ENCODE data around the gene ACADS. TPM values are rescaled to one million over a fixed set of nuclear protein-coding genes. Genes with fewer than 3 reads are reported as not detected.

ACADS gene
- total RNA-seq, 1 experiment from 2014 or later, result 2.1 TPM

GRCh38 chr12:120738252-120739030, 12.8 kb downstream of the ACADS start:
- Mint-ChIP-seq H3K27me3 (ENCODE audit: insufficient read depth, unreplicated experiment) (no peaks in the 10 kb centered on the region), H3K36me3 (ENCODE audit: insufficient read depth, unreplicated experiment) (peaks cover 6% of the 10 kb centered on the region), H3K9me3 (ENCODE audit: unreplicated experiment) (no peaks in the 10 kb centered on the region), H3K27ac (ENCODE audit: low read depth, unreplicated experiment) (no peak overlapping the region), H3K4me3 (ENCODE audit: unreplicated experiment) (no peak overlapping the region), H3K4me1 (ENCODE audit: insufficient read depth, unreplicated experiment) (no peaks in the 10 kb centered on the region)
- BruUV-seq (replicated peaks), result no TSS peak
- POLR2A ChIA-PET, result interaction anchor here (0.6 to 1.2 kb wide), 2 partner anchors 172 to 233 kb away, joined by 3 read pairs; no protein-coding TSS in a partner anchor
- CTCF ChIA-PET, result interaction anchor here (0.7 to 1.2 kb wide), 3 partner anchors 61 to 394 kb away, joined by 3 read pairs; no protein-coding TSS in a partner anchor
- DNase-seq (ENCODE audit: unreplicated experiment), result no peak
- TF ChIP-seq CTCF (IDR thresholded peaks at IDR 0.05; ENCODE audit: unreplicated experiment), result no peak
- intact Hi-C loops (cut with micrococcal nuclease), result no loop called here

GRCh38 chr12:120739031-120739762, 13.6 kb downstream of the ACADS start:
- CTCF ChIA-PET, result no interaction called here
- Mint-ChIP-seq H3K9me3 (ENCODE audit: unreplicated experiment) (no peaks in the 10 kb centered on the region), H3K36me3 (ENCODE audit: insufficient read depth, unreplicated experiment) (peaks cover 6% of the 10 kb centered on the region), H3K27me3 (ENCODE audit: insufficient read depth, unreplicated experiment) (no peaks in the 10 kb centered on the region), H3K4me3 (ENCODE audit: unreplicated experiment) (no peak overlapping the region), H3K27ac (ENCODE audit: low read depth, unreplicated experiment) (no peak overlapping the region), H3K4me1 (ENCODE audit: insufficient read depth, unreplicated experiment) (no peaks in the 10 kb centered on the region)
- intact Hi-C loops (cut with micrococcal nuclease), result no loop called here
- no TSS peak for BruUV-seq (replicated peaks)
- POLR2A ChIA-PET, result no interaction called here
- no peak for TF ChIP-seq CTCF (IDR thresholded peaks at IDR 0.05; ENCODE audit: unreplicated experiment)
- DNase-seq (ENCODE audit: unreplicated experiment), result no peak

- intact Hi-C loops (cut with micrococcal nuclease), result no loop called here
- Mint-ChIP-seq H3K4me3 (ENCODE audit: unreplicated experiment) (no peak overlapping the region), H3K27me3 (ENCODE audit: insufficient read depth, unreplicated experiment) (no peaks in the 10 kb centered on the region), H3K4me1 (ENCODE audit: insufficient read depth, unreplicated experiment) (no peaks in the 10 kb centered on the region), H3K36me3 (ENCODE audit: insufficient read depth, unreplicated experiment) (peaks cover 6% of the 10 kb centered on the region), H3K27ac (ENCODE audit: low read depth, unreplicated experiment) (no peak overlapping the region), H3K9me3 (ENCODE audit: unreplicated experiment) (no peaks in the 10 kb centered on the region)
- ChIA-PET CTCF (interaction anchor here (0.6 kb wide), 2 partner anchors 9 to 11 kb away, joined by 3 read pairs; no protein-coding TSS in a partner anchor), POLR2A (no interaction called here)
- BruUV-seq (replicated peaks), result no TSS peak
- DNase-seq (ENCODE audit: unreplicated experiment), result no peak
- TF ChIP-seq CTCF (IDR thresholded peaks at IDR 0.05; ENCODE audit: unreplicated experiment), result no peak
These were observed 14.4 kb downstream of the ACADS start for GRCh38 chr12:120739821-120740613.

- DNase-seq (ENCODE audit: unreplicated experiment), result no peak
- Mint-ChIP-seq H3K36me3 (ENCODE audit: insufficient read depth, unreplicated experiment) (no peaks in the 10 kb centered on the region), H3K4me1 (ENCODE audit: insufficient read depth, unreplicated experiment) (no peaks in the 10 kb centered on the region), H3K27ac (ENCODE audit: low read depth, unreplicated experiment) (no peak overlapping the region), H3K9me3 (ENCODE audit: unreplicated experiment) (no peaks in the 10 kb centered on the region), H3K4me3 (ENCODE audit: unreplicated experiment) (no peak overlapping the region), H3K27me3 (ENCODE audit: insufficient read depth, unreplicated experiment) (no peaks in the 10 kb centered on the region)
- ChIA-PET CTCF (interaction anchor here (0.6 kb wide), 1 partner anchor 8 kb away, joined by 3 read pairs; no protein-coding TSS in a partner anchor), POLR2A (no interaction called here)
- no TSS peak for BruUV-seq (replicated peaks)
- intact Hi-C loops (cut with micrococcal nuclease), result no loop called here
- TF ChIP-seq CTCF (IDR thresholded peaks at IDR 0.05; ENCODE audit: unreplicated experiment), result no peak
These were observed 15.2 kb downstream of the ACADS start for GRCh38 chr12:120740871-120741270.

All from MCF 10A (cell line).